Measurements from ENCODE around the gene ARHGAP31.
"Not testable (repeated sequence)": the region's sequence is repeated elsewhere in the genome, so short reads cannot be mapped to it uniquely, and the experiment has no call there.

The ARHGAP31 gene

GRCh38 chr3:119295816-119296726, 1.9 kb downstream of the ARHGAP31 start:
- no peak for DNase-seq

DNA sequence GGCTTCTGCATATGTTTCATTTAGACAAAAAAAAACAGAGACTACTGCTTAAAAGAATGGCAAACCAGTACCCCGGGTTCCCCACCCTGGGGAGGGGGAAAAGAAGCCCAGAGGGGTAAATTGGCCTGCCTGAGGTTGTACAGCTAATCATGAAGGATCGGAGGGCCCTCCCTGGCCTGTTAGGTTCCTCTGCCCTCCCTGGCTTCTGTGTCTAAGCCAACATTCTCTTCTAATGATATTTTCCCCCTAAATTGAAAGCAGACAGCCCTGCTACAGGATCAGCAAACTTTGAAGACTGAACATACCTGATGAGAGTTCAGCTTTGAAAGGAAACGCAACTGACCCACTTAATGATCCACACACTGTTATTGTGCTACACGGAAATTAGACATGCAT, 2.5 kb downstream of the ARHGAP31 start:
- no peak for DNase-seq

DNA sequence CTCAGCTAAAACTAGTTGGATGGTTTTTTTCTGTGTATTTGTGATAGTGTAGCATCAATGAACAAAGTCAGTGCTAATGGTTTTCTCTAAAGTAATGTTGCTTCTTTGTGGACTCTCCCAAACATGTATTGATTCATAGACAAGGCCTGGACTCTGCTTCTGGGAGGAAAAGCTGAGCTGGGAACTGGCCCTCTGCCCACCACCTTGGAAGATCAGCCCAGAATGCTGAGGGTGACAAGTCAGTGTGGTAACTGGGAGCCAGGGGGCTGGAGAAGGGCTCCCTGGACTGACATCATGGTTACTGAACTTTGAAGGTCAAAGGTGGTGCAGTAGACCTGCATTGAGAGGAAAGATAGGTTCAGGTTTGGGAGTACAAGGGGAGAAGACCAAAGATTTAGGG, 3.0 kb downstream of the ARHGAP31 start:
- no peak for DNase-seq

- no peak for DNase-seq
Measured at GRCh38 chr3:119298565-119298941, 4.4 kb downstream of the ARHGAP31 start.

DNA sequence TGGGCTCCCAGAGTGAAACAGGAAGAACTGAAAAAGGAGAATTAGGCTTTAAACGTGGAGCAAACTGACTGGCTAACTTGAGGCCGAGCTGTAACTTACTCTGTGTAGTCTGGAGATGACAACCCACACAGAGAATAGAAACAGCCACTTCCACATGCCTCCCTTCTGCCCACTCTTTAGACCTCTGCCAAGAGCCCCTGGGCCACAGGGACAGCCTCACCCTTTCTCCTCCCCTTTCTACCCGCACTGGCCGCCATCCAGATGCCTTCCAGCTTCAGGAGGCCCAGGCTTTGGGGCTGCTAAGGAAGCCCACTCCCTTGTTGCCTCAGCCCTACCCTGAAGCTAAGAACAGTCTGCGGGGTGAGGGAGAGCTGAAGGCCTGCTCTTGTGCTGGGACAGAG, 6.8 kb downstream of the ARHGAP31 start:
- no peak for DNase-seq

DNA sequence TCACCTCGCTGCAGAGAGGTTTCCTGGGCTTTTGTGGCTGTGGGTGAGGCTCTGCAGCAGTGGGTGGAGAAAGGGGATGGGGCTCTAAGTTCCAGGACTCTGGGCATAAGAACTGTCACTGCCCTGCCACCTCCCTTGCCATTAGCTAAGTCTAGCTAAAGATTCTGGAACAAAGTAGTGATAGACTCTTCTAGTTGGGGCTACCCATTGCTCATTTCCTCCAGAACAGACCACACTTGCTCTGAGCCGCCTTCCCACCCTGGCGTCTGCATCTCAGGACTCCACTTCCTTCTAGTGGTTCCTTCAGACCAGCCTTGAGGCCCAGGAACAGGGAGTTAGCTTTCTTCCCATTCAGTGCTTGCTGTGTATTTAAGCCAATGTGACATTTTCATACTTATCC, 7.5 kb downstream of the ARHGAP31 start:
- no peak for DNase-seq

- DNase-seq = no peak
Measured at GRCh38 chr3:119302697-119303551, 8.7 kb downstream of the ARHGAP31 start.

GRCh38 chr3:119304201-119304713, 10.1 kb downstream of the ARHGAP31 start:
- DNase-seq = no peak

DNA sequence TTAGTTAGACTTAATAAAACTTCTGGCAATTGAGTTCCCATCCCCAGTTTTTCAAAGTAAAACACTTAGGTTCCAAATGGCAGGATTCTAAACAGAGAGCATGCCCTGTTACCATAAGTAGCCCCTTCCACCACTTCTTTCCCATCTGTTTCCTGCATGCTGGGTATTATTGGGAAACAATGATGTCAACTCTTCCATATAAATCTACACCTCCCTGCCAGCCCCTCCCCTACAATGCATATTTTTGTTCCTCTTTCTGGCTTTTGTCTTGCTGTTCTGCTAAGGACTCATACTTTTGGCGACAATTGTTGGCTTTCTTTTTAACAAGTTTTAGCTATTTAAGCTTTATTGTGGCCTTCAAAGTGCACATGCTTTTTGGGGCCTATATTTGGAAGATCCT, 11.1 kb downstream of the ARHGAP31 start:
- no peak for DNase-seq

DNA sequence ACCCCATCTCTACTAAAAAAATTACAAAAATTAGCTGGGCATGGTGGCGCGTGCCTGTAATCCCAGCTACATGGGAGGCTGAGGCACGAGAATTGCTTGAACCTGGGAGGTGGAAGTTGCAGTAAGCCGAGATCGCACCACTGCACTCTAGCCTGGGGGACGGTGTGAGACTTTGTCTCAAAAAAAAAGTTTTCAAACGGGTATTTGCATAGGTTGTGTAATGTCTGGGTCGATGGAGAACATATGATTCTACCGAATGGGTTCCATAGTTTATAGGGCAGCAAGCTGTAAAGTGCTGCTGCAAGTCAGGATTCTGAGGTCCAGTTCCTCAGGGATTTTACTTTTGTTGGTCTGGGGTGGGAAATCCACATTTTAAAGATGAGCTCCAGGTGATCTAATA, 12.2 kb downstream of the ARHGAP31 start:
- not testable (repeated sequence) for DNase-seq

DNA sequence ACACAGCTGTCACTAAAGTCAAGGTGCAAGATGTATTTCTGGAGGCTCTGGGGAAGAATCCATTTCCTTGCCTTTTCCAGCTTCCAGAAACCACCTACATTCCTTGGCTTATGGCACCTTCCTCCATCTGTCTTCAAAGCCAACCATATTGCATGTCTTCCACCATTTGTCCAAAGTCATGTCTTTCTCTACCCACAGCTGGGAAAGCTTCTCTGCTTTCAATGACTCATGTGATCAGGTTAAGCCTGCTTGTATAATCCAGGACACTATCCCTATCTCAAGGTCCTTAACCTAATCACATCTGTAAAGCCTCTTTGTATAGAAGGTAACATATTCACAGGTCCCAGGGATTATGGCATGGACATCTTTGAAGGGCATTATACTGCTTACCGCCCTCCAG, 14.2 kb downstream of the ARHGAP31 start:
- no peak for DNase-seq

DNA sequence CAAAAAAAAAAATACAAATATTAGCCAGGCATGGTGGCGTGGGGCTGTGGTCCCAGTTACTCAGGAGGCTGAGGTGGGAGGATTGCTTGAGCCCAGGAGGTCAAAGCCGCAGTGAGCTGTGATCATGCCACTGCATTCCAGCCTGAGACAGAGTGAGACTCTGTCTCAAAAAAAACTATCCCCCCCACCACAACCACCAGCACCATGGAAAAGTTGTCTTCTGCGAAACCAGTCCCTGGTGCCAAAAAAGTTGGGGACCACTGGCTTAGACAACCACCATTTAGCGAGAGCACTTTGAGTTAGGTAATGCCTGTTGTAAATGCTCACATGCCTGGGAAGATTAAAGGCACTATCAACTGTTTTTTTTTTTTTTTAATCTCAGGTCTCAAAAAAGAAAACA, 15.4 kb downstream of the ARHGAP31 start:
- no peak for DNase-seq

DNA sequence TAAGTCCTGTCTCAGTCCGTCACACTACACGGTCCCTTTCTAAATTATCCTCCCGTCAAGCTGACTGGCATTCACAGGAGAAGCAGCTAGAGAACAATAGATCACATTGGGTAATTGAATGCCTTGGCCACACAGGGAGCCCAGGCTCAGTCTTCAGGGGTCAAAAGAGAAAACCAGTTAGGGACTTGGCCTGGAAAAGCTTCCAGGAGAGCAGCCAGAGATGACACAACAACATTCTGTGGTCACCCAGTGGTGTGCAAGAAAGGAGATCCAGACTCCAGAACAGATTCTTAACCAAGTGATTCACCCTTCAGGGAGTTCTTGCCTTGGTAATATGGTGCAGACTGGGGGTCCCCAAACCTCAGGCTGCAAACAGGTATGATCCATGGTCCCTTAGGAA, 15.9 kb downstream of the ARHGAP31 start:
- DNase-seq = no peak

DNA sequence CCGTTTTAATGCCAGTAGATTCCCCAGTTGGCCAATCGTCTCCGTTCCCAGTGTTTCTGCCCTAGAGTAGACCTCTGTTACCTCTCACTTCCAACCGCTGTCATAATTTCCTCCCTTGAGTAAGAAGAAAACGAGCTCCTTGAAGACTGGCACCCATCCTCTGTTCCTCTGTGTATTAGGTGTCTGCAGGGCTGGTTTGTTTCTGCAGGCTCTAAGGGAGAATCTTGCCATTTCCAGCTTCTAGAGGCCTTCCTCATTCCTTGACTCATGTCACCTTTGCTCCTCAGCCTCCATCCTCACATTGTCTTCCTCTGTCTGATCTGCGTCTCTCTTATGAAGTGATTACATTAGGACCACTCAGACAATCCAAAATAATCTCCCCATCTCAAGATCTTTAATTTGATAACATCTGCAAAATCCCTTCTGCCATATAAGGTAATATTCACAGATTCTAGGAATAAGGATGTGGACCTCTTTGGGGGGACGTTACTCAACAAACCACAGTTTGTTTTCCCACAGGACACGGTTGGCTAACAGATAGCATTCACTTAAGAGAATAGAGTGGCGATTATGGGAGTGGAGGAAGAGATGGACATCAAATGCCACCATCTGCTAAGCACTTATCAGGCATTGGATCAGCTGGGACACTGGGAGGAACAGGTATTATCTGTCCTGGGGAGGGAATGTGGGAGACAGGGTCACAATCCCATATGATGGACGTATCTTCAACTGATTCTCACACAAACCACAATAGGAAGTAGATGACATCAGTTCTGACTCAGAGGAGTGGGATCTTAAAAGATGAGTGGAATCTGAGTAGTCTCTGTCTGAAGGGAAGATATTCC, 17.1 kb downstream of the ARHGAP31 start:
- no peak for DNase-seq

DNA sequence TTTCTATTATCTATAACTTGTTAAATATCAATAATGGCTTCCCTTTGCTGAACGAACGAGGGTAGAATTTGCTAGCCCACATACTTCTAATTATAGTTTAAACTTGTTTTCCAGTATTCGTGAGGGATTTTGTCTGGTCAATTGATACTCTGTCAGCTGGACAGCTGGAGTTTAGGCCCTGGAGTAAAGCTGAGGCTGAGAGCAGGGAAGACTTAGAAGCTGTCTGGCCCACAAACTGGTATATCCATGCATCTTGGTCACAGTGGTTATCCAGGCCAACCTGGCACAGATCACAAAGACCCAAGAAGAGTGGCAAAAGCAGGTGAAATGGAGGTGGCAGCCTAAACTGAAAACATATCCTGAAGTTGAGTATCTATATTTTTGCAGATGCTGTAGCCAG, 19.3 kb downstream of the ARHGAP31 start:
- DNase-seq = no peak

GRCh38 chr3:119314821-119315220, 20.6 kb downstream of the ARHGAP31 start:
- no peak for DNase-seq

GRCh38 chr3:119315600-119316312, 21.6 kb downstream of the ARHGAP31 start:
- no peak for DNase-seq

DNA sequence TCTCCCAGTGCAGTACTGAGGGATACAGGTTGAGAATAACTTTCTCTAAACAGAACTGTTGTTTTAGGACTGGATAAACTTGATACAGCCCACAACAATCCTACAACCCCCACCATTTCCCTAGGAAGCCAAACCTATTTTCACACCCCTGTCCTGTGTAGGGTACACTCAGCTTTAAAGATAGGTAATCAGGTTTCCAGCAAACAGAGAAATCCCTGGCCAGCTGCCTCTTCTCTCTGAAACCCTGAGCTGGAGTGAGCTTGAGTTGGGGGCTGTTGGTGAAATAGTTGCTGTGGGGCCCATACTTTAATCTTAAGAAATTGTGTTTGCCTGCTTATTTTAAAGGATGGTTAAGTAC, 22.1 kb downstream of the ARHGAP31 start:
- DNase-seq = no peak

GRCh38 chr3:119318876-119319275, 24.7 kb downstream of the ARHGAP31 start:
- DNase-seq = no peak

GRCh38 chr3:119319311-119319710, 25.1 kb downstream of the ARHGAP31 start:
- no peak for DNase-seq

DNA sequence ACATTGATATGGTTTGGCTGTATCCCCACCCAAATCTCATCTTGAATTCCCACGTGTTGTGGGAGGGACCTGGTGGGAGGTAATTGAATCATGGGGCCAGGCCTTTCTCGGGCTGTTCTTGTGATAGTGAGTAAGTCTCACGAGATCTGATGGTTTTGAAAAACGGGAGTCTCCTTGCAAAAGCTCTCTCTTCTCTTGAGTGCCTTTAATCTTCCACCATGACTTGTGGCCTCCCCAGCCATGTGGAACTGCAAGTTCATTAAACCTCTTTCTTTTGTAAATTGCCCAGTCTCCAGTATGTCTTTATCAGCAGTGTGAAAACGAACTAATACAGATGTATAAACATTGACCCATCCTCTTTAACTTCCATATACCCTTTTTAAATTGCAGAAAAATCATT, 26.6 kb downstream of the ARHGAP31 start:
- not testable (repeated sequence) for DNase-seq

Data from activated T-cell treated with anti-CD3 and anti-CD28 coated beads, Interleukin-2, amount 50 U/mL, for 48 hours (primary cell).